ENCODE data around the gene STAG3.
"Not testable (repeated sequence)": the region's sequence is repeated elsewhere in the genome, so short reads cannot be mapped to it uniquely, and the experiment has no call there.

Gene STAG3

GRCh38 chr7:100177045-100178001 is at the start of gene STAG3, which contains the start of gene GPC2:
TSS of gene STAG3 (plus strand) at chr7:100177918. CDS start at chr7:100180557, 2,639 bp downstream.
TSS of gene GPC2 (minus strand) at chr7:100177381. CDS start at chr7:100177199, 182 bp downstream.
- DNase-seq: no peak

- no peak for DNase-seq
Observed at GRCh38 chr7:100128637-100128963, 49.1 kb upstream of the STAG3 start.

- not testable (repeated sequence) for DNase-seq
Observed at GRCh38 chr7:100130220-100130607, 47.5 kb upstream of the STAG3 start.

- DNase-seq: peak in 1 of 2 experiments; percentile 4
Observed at GRCh38 chr7:100130608-100131453, 46.9 kb upstream of the STAG3 start.

GRCh38 chr7:100132126-100132525 is 45.6 kb upstream of the STAG3 start:
- no peak for DNase-seq

- no peak for DNase-seq
Observed at GRCh38 chr7:100132697-100133151, 45.0 kb upstream of the STAG3 start.

GRCh38 chr7:100137851-100138760 is 39.6 kb upstream of the STAG3 start:
- no peak for DNase-seq

- no peak for DNase-seq
Observed at GRCh38 chr7:100141555-100141949, 36.2 kb upstream of the STAG3 start.

GRCh38 chr7:100142461-100142860 is 35.3 kb upstream of the STAG3 start:
- no peak for DNase-seq

- DNase-seq: not testable (repeated sequence)
Observed at GRCh38 chr7:100146350-100146749, 31.4 kb upstream of the STAG3 start.

- DNase-seq: no peak
Observed at GRCh38 chr7:100147278-100147677, 30.4 kb upstream of the STAG3 start.

GRCh38 chr7:100148225-100148558 is 29.5 kb upstream of the STAG3 start:
- DNase-seq: no peak

- peak; percentile 91 to 99 for DNase-seq
Observed at GRCh38 chr7:100148559-100149328, 29.0 kb upstream of the STAG3 start, which contains the start of gene LAMTOR4. TSS of gene LAMTOR4 (plus strand) at chr7:100148918. CDS start at chr7:100148973, 55 bp downstream.

- no peak for DNase-seq
Observed at GRCh38 chr7:100152404-100152803, 25.3 kb upstream of the STAG3 start.

GRCh38 chr7:100152937-100153666 is 24.6 kb upstream of the STAG3 start:
- no peak for DNase-seq

GRCh38 chr7:100153708-100154535 is 23.8 kb upstream of the STAG3 start:
- DNase-seq: no peak

- DNase-seq: no peak
Observed at GRCh38 chr7:100154651-100155491, 22.8 kb upstream of the STAG3 start.

GRCh38 chr7:100155553-100156317 is 22.0 kb upstream of the STAG3 start:
- DNase-seq: no peak

Data from cerebellar nuclear complex (tissue), 1 donor.